GM18873 (cell line): Measurements from ENCODE around the gene AUTS2.

Experiments used
- ATAC-seq: cut with Tn5 transposase; IDR thresholded peaks from one replicate; pipeline ENCODE4 v1.9.1; 2021; ENCODE audit warnings: mild to moderate bottlenecking, moderate library complexity, moderate number of reproducible peaks; ENCODE audit not compliant: unreplicated experiment, low FRiP score

The AUTS2 gene

DNA sequence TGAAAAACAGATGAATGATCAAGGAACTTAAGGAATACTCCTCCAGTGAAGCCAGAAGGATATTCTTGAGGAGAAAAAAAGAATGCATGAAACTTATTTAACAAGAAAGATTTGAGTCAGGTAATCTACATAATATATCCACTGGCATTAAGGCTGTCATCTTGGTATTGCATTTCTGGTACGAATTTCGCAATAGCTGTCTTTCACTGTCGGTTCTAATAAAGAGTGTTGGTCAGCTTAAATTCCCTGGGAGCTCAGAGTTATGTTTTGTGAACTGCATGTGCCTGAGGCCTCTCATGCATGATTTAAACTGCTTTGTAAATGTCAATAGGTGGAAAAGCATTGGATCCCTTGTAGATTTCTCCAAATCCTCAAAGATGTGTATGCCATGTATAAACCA, 968.4 kb downstream of the AUTS2 start:
- ATAC-seq: no peak

GRCh38 chr7:70568674-70569334, 970.5 kb downstream of the AUTS2 start:
- no peak for ATAC-seq

- no peak for ATAC-seq
Observed at GRCh38 chr7:70569335-70569819, 971.1 kb downstream of the AUTS2 start.

DNA sequence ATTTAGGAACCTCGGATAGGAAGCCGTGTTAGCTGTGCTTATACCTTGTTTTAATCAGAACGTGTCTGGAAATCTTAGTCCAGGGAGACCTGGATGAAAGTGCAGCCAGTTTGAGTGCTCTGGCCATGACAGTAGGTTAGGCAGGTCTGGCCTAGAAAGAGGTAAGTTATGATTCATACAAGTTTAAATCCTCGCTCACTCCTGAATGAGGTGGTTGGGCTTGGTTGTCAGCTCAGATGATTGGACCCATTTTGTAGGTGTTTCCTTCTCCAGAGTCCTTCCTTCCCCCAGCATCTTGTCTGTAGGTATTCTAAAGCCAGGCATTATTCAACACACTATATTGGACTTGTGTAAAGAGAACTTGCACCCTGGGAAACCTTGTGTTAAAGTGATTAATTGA, 971.8 kb downstream of the AUTS2 start:
- no peak for ATAC-seq

- ATAC-seq: no peak
Observed at GRCh38 chr7:70570961-70571360, 972.7 kb downstream of the AUTS2 start.

DNA sequence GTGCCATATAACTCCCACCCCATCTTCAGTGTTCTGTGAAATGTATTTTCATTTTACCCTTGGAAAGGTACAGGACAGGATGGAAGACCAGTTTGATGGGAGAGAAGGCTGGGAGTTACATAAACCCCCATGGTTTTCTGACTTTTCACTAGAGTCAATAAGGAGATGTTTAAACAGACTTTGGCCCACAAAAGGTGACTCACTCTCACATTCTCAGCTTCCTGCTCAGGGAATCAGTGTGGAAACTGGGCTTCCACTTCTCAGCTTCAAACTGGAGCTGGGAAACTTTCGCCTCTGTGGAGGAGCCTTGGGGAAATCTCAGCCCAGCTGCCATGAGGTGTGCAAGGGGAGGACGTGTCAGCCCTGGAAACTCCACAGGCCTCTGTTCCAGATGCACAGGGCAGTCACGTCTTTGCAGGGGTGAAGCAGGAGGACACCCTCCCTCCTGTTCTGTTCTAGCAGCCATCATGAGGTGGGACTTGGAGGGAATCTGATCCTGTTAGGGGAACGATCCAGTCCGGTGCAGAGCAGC, 973.2 kb downstream of the AUTS2 start:
- no peak for ATAC-seq

GRCh38 chr7:70571961-70572360, 973.7 kb downstream of the AUTS2 start:
- ATAC-seq: no peak

GRCh38 chr7:70572571-70572970, 974.3 kb downstream of the AUTS2 start:
- no peak for ATAC-seq

- ATAC-seq: no peak
Observed at GRCh38 chr7:70573071-70573661, 974.9 kb downstream of the AUTS2 start.

GRCh38 chr7:70573696-70574095, 975.4 kb downstream of the AUTS2 start:
- ATAC-seq: no peak

- no peak for ATAC-seq
Observed at GRCh38 chr7:70574314-70574834, 976.1 kb downstream of the AUTS2 start.

DNA sequence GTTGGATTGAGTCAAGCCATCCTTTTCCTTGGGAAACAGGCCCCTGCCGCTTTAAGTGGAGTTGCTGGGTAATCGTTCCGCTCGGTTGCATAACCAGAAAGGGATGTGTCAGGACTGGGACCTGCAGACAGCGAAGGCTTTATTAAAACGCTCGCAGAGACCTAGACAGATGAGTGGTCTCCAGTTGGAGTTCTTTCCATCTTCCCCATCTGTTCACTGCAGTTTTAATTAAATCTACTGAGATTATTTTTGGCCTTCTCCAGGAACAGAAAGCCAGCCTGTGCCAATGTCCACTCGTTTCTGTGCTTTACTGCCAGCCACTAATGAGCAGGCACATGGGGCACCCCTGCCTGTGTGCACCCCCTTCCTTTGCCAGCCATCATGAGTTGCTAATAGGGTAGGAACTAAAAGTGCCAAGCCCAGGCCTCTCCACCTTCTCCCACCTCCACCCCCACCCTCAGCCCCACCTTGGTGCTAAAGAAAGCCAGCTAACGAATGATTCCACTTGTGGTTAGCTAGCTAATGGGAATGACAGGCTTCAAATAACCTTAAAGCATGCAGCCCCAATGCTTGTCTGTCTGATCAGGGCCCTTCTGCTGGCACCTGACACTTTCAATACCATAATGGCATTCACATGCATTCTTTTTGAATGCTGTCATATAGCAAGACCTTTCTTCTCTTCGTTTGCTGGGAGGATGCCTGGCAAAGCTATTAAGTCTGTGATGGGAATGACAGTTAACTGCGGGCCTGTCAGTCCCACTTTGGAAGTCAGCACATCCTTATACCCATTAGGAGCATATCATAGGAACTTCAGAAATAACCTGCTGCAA, 976.9 kb downstream of the AUTS2 start:
- no peak for ATAC-seq

- no peak for ATAC-seq
Observed at GRCh38 chr7:70577078-70577477, 978.8 kb downstream of the AUTS2 start.

DNA sequence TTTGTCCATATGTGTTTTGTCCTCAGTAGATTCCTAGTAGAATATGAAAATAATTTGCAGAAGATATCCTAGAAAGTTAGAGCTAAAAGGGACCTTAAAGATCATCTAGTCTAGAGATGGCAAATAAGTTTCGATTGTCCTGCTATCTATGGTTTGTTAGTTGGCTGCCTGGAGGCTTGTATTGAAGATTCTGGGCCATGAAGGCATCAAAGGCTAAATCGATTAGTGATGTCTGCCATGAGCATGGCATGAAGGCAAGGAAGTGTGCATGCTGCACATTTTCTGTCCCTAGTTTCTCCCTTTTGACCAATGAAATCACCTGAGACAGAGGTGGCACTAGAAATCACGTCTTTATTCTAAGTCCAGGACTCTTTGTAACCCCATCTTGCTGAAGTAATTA, 979.9 kb downstream of the AUTS2 start:
- ATAC-seq: no peak

DNA sequence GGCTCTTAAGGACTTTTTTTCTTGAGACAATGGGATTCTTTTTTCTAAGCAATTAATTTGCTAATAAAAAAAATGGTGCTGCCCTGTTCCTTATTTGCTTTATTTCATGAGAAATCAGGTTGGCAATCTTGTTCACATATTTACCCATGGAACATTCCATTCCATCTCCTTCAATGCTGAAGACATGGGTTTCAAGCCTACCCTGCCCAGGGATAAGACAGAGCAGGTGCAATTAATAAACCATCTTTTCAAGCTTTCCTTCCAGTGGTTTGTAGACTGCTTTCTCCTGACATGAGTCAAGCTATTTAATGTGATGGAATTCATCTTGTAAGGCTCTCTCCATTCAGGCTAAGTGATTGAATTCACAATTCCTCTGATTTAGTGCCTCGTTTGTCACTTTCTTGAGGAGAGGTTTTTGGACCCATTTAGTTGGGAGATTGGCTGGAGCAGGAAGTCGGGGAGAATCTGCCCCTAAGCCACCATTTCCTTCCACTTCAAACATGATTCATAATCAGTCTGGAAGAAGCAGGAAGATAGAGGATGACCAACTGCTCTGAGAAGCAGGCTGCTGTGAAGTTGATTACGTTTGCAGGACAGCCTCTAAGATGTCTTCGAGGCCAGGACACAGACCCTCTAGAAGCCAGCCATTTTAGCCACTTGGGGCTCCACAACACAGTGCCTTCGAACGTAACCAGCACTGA, 981.3 kb downstream of the AUTS2 start:
- no peak for ATAC-seq

- ATAC-seq: no peak
Observed at GRCh38 chr7:70580161-70580560, 981.9 kb downstream of the AUTS2 start.

DNA sequence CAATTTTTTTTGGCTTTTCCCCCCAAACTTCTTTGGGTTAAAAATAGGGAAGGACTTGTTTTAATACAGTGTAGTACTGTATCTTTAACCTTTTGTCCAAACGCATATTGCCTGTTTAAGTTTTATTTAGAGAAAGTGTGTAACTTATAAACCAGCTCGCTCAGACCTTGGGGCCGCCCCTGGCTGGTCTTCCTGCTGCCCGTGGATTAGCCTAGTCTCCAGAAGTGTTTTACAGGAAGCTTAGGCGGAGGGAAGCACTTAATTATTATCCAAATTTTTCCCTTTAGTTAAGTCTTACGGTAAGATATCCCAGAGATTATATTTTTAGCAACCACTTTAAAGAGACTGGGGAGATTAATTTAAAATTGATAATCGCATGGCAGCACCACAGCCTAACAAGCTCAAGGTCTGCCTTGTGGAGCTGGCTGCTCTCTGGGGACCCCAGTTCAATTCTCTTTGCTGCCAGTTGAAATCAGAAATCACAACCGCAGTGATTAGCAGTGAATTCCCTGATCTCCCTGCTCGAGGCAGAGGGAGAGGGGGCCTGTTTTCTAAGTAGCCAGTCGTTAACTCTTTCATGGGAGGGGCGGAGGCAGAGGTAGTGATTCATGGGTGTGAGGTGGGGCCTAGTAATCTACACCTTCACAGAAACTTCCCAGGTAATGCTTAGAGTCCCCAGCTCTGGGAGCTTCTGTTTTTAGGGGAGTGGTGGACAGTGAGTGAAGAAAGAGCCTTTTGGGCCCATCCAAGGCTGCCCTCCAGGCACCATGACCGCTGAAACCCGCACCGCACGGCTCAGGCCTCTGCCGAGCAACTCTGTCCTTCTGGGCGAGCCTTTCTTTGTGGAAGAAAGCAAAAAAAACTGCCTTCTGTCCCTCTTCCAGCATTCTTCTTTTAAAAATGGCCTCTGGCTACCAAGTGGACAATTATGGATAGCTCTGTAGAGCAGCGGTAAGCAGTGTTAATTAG, 984.9 kb downstream of the AUTS2 start:
- ATAC-seq: no peak

GRCh38 chr7:70583965-70584883, 985.9 kb downstream of the AUTS2 start:
- ATAC-seq: no peak
